COR-L47 (cell line): ENCODE results near the gene FGFRL1.

Experiments
- DNase-seq: peaks from one replicate; lab custom pipeline; 2025; lab: John Stamatoyannopoulos, UW

Gene FGFRL1

GRCh38 chr4:1023075-1023640 is 11.7 kb downstream of the FGFRL1 start:
- DNase-seq: no peak

- DNase-seq: no peak
Observed at GRCh38 chr4:1023895-1024740, 12.7 kb downstream of the FGFRL1 start.

- no peak for DNase-seq
Observed at GRCh38 chr4:1024882-1025545, 13.6 kb downstream of the FGFRL1 start.

- no peak for DNase-seq
Observed at GRCh38 chr4:1026115-1026514, 14.7 kb downstream of the FGFRL1 start.

- DNase-seq: no peak
Observed at GRCh38 chr4:1027219-1027914, 15.9 kb downstream of the FGFRL1 start.

- DNase-seq: no peak
Observed at GRCh38 chr4:1027915-1028238, 16.5 kb downstream of the FGFRL1 start.

GRCh38 chr4:1028574-1029220 is 17.3 kb downstream of the FGFRL1 start:
- no peak for DNase-seq

GRCh38 chr4:1029529-1029928 is 18.1 kb downstream of the FGFRL1 start:
- DNase-seq: no peak

- no peak for DNase-seq
Observed at GRCh38 chr4:1030031-1030430, 18.6 kb downstream of the FGFRL1 start.

- no peak for DNase-seq
Observed at GRCh38 chr4:1030559-1030958, 19.1 kb downstream of the FGFRL1 start.

GRCh38 chr4:1031346-1031745 is 19.9 kb downstream of the FGFRL1 start:
- DNase-seq: no peak

GRCh38 chr4:1031956-1032795 is 20.8 kb downstream of the FGFRL1 start:
- DNase-seq: peak; percentile 49

GRCh38 chr4:1032861-1033260 is 21.4 kb downstream of the FGFRL1 start:
- DNase-seq: no peak

GRCh38 chr4:1033840-1034551 is 22.6 kb downstream of the FGFRL1 start:
- DNase-seq: no peak

GRCh38 chr4:1035510-1035909 is 24.1 kb downstream of the FGFRL1 start:
- no peak for DNase-seq

- no peak for DNase-seq
Observed at GRCh38 chr4:1036095-1036494, 24.7 kb downstream of the FGFRL1 start.

GRCh38 chr4:1036976-1037810 is 25.8 kb downstream of the FGFRL1 start:
- no peak for DNase-seq

GRCh38 chr4:1038948-1039492 is 27.6 kb downstream of the FGFRL1 start:
- no peak for DNase-seq
